Peyer's patch (tissue), 4 donors: ENCODE measurements around the gene KCNQ1. TPM values are rescaled to one million over a fixed set of nuclear protein-coding genes. Genes with fewer than 3 reads are reported as not detected.

Source experiments
- DNase-seq, 3 donors: peaks; one replicate each; pipeline ENCODE4 v3.0.0-alpha.2; 2017 to 2019
- H3K27ac ChIP-seq, 4 donors: fragments of 200-600 bp; sonication (generic); one replicate each; pipeline ENCODE4 v1.5.1; 2016 to 2019
- H3K27me3 ChIP-seq, 2 donors: fragments of 200-600 bp; sonication (generic); one replicate each; pipeline ENCODE4 v1.5.1; 2019
- H3K36me3 ChIP-seq, 3 donors: fragments of 200-600 bp; sonication (generic); one replicate each; pipeline ENCODE4 v1.5.1; 2016 to 2019
- H3K4me1 ChIP-seq, 4 donors: fragments of 200-600 bp; sonication (generic); one replicate each; pipeline ENCODE4 v1.5.1; 2016 to 2019
- H3K4me3 ChIP-seq, 4 donors: fragments of 200-600 bp; sonication (generic); 1 replicate in 3 of 4; 2 replicates in 1 of 4; pipeline ENCODE4 v1.5.1; 2016 to 2019; ENCODE audit warnings: mild to moderate bottlenecking in 1 of 4
- H3K9me3 ChIP-seq, 4 donors: fragments of 200-600 bp; sonication (generic); one replicate each; pipeline ENCODE4 v1.5.1; 2016 to 2019; ENCODE audit warnings: mild to moderate bottlenecking in 1 of 4
- CTCF ChIP-seq, 6 experiments: fragments of 450-650 bp in 4 of 6; fragments of 200-600 bp in 2 of 6; sonication (generic) in 1 of 6; IDR thresholded peaks; one replicate each; pipeline ENCODE4 v1.5.1; 2017 to 2019; ENCODE audit warnings: antibody characterized with exemption in 6 of 6, mild to moderate bottlenecking in 3 of 6, moderate library complexity in 1 of 6
- POLR2A ChIP-seq, 2 donors: fragments of 450-650 bp; IDR thresholded peaks; one replicate each; pipeline ENCODE4 v1.5.1; 2017; ENCODE audit warnings: antibody characterized with exemption in 2 of 2, mild to moderate bottlenecking in 2 of 2, moderate library complexity in 2 of 2
- total RNA-seq, 4 donors: library from RNA; depleted of rRNA; stranded (reverse); fragments of >200 nt; gene quantifications; one replicate each; pipeline ENCODE4 v1.1.0, GENCODE V29; 2016

The KCNQ1 gene
- total RNA-seq, 4 donors from 2014 or later, result 50.6 to 66.4 (median 54.2) TPM

DNA sequence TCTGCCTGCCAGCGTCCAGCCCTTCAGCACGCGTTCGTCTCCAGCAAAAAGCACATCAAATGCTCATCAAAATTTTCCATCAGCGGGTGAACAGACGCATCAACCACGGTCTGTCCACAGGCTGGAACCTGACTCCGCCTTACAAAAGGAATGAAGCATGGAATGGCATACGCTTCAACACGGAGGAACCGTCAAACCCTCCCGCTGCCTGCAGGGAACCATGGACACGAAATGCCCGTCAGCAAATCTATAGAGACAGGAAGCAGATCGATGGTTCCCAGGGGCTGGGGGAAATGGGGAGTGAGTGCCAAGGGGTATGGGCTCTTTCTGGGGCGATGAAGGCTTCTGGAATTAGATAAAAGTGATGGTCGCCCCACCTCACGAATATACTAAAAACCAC lies 28.0 kb upstream of the KCNQ1 start:
- DNase-seq, result no peak
- Histone ChIP-seq H3K27me3 (no peaks in the 10 kb centered on the region), H3K36me3 (no peaks in the 10 kb centered on the region), H3K27ac (no peak overlapping the region), H3K9me3 (no peaks in the 10 kb centered on the region), H3K4me3 (no peak overlapping the region), H3K4me1 (peaks cover 4 to 13% (median 7%) of the 10 kb centered on the region in 4 donors)
- TF ChIP-seq CTCF (IDR thresholded peaks at IDR 0.05) (no peak), POLR2A (IDR thresholded peaks at IDR 0.05) (no peak)

DNA sequence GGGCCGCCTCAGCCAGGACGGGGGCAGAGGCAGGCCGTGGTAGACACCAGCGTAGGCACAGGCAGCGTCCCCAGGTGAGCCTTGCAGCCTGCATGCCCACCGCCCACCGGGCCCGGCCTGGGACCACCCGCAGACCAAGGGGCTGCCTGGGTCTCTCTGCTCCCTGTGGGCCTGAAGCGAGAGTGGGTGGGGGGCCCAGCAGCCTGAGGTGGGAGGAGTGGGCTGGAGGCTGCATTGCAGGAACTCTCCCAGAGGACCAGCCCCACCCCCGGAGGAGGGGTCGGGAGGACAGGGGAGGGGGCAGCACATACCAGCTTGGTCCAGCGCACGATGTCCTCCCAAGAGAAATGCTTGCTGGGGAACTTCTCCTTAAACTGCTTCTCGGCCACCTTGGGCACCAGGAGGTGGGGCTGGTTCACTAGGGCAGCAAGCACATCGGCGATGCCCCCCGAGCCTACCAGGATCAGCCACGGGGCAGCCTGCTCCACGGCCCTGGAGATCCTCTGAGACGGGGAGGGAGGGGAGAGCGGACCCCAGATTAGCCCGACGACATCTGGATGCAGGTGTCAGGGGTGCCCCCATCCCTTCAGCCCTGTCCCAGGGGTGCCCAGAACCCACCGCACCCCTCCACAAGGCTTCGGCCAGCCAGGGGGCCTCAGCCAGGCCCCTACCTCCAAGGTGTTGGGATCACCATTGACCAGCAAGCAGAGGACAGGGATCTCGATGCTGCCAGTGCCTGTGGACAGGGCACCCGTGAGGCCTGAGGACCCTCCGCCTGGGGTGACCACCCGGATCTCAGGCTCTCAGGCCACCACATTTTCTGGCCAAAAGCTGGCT lies 26.7 kb upstream of the KCNQ1 start:
- H3K4me3 ChIP-seq, result no peak overlapping the region
- H3K27me3 ChIP-seq, result no peaks in the 10 kb centered on the region
- TF ChIP-seq CTCF (IDR thresholded peaks at IDR 0.05), result no peak
- no peak for TF ChIP-seq POLR2A (IDR thresholded peaks at IDR 0.05)
- no peaks in the 10 kb centered on the region for H3K9me3 ChIP-seq
- no peak for DNase-seq
- H3K4me1 ChIP-seq, result peaks cover 4 to 13% (median 7%) of the 10 kb centered on the region in 4 donors
- H3K27ac ChIP-seq, result no peak overlapping the region
- H3K36me3 ChIP-seq, result no peaks in the 10 kb centered on the region

- TF ChIP-seq CTCF (IDR thresholded peaks at IDR 0.05) (peak in 1 of 6 experiments; percentile 9), POLR2A (IDR thresholded peaks at IDR 0.05) (no peak)
- H3K27me3 ChIP-seq, result no peaks in the 10 kb centered on the region
- H3K4me3 ChIP-seq, result no peak overlapping the region
- no peak overlapping the region for H3K27ac ChIP-seq
- DNase-seq, result no peak
- no peaks in the 10 kb centered on the region for H3K9me3 ChIP-seq
- H3K36me3 ChIP-seq, result no peaks in the 10 kb centered on the region
- H3K4me1 ChIP-seq, result peaks cover 4 to 13% (median 7%) of the 10 kb centered on the region in 4 donors
Observed at GRCh38 chr11:2418693-2419360, 26.0 kb upstream of the KCNQ1 start.

- H3K4me3 ChIP-seq, result peak overlapping the region in 2 of 4 donors; percentile 27 to 38
- H3K27me3 ChIP-seq, result no peaks in the 10 kb centered on the region
- no peak for TF ChIP-seq POLR2A (IDR thresholded peaks at IDR 0.05)
- TF ChIP-seq CTCF (IDR thresholded peaks at IDR 0.05), result peak; percentile 74 to 88 (median 84)
- no peaks in the 10 kb centered on the region for H3K36me3 ChIP-seq
- no peaks in the 10 kb centered on the region for H3K9me3 ChIP-seq
- no peak overlapping the region for H3K27ac ChIP-seq
- DNase-seq, result peak; percentile 69 to 89 (median 85)
- peaks cover 4 to 13% (median 7%) of the 10 kb centered on the region in 4 donors for H3K4me1 ChIP-seq
Observed at GRCh38 chr11:2419638-2420501, 24.9 kb upstream of the KCNQ1 start.

DNA sequence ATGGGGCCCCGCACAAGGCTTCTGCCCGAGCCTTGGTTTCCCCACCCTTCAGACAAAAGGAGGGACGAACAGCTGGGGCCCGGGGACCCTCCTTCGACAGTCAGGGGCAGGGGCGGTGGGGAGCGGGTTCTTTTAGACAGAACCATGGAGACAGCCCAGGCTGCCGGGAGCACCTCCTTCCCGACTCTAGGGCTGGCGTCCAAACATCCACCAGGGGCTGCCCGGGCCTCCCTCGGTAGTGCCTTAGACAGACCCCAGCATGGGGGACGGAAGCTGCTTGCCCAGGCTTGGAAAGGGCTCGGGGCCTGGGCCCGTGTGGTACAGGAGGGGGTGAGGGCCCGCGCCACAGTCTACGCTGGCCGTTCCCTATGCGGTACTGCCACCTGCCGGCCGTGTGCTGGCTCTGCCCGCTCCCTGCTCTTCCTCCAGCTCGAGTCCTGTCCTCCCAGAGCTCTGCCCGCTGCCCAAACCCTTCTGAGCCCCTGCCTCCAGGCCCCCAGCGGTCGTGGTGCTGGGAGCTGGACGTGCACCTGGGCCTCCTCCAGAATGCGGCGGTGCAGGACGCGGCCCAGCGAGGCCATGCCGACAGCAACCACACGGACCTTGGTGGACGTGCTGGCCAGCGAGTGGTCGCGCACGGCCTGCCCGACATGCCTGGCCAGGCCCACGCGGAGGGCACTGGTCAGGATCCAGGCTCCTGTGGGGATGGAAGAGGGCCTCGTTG lies 24.1 kb upstream of the KCNQ1 start:
- H3K4me1 ChIP-seq, result peaks cover 4 to 13% (median 7%) of the 10 kb centered on the region in 4 donors
- H3K27me3 ChIP-seq, result no peaks in the 10 kb centered on the region
- no peak overlapping the region for H3K27ac ChIP-seq
- peak overlapping the region in 2 of 4 donors; percentile 27 to 38 for H3K4me3 ChIP-seq
- H3K9me3 ChIP-seq, result no peaks in the 10 kb centered on the region
- no peaks in the 10 kb centered on the region for H3K36me3 ChIP-seq
- TF ChIP-seq POLR2A (IDR thresholded peaks at IDR 0.05), result no peak
- peak; percentile 87 to 92 (median 90) for TF ChIP-seq CTCF (IDR thresholded peaks at IDR 0.05)
- DNase-seq, result peak; percentile 57 to 86 (median 84)
